Left lung (tissue), 10 donors: ENCODE results near the gene CHSY3. TPM values are rescaled to one million over a fixed set of nuclear protein-coding genes. Genes with fewer than 3 reads are reported as not detected.

Experiments used
- ATAC-seq: fragments of 200-7000 bp; cut with Tn5 transposase; one replicate; pipeline ENCODE4 v1.9.1; 2020; ENCODE audit warnings: moderate library complexity
- DNase-seq, 4 donors: peaks; one replicate each; pipeline ENCODE4 v3.0.0-alpha.2; 2013 to 2020
- H3K27ac ChIP-seq, 2 donors: fragments of 200-600 bp; sonication (generic) in 1 of 2; one replicate each; pipeline versions ENCODE4 v1.5.0 to v1.8.0; 2020 to 2021
- H3K27me3 ChIP-seq, 2 donors: fragments of 200-600 bp; sonication (generic) in 1 of 2; one replicate each; pipeline versions ENCODE4 v1.5.0 to v1.8.0; 2020 to 2021
- H3K36me3 ChIP-seq, 2 donors: fragments of 200-600 bp; sonication (generic) in 1 of 2; one replicate each; pipeline versions ENCODE4 v1.5.0 to v1.8.0; 2020 to 2021
- H3K4me1 ChIP-seq, 2 donors: fragments of 200-600 bp; one replicate each; pipeline ENCODE4 v1.8.0; 2021
- H3K4me3 ChIP-seq, 2 donors: fragments of 200-600 bp; sonication (generic) in 1 of 2; one replicate each; pipeline versions ENCODE4 v1.5.0 to v1.8.0; 2020 to 2021; ENCODE audit warnings: mild to moderate bottlenecking in 1 of 2
- H3K9me3 ChIP-seq, 2 donors: fragments of 200-600 bp; sonication (generic) in 1 of 2; one replicate each; pipeline versions ENCODE4 v1.5.0 to v1.8.0; 2020 to 2021
- intact Hi-C, 2 donors: fragments of 100-400 bp; cut with DNase I; formaldehyde crosslinking; loops; one replicate each; pipeline versions ENCODE4 v1.11.2 to v1.14.2; 2022
- polyA plus RNA-seq, 6 donors: library from polyadenylated mRNA; unstranded; fragments of 120-200 nt; gene quantifications; one replicate each; pipeline ENCODE4 v1.2.1, GENCODE V29; 2013; ENCODE audit not compliant: insufficient read length in 6 of 6
- total RNA-seq, 2 donors: library from RNA; stranded (reverse); fragmentation: NEBNext Ultra II Directional; extraction: Animal tissue kit (Norgen Biotek cat#: 25700); gene quantifications; one replicate each; pipeline ENCODE4 v1.2.1, GENCODE V29; 2021
- TF ChIP-seq, protein P1 (sequence below), 2 donors: fragments of 200-600 bp; sonication (generic) in 1 of 2; IDR thresholded peaks; one replicate each; pipeline versions ENCODE4 v1.5.0 to v1.8.0; 2021; ENCODE audit warnings: antibody characterized with exemption in 2 of 2
- donor health status: DM: no; HTN: yes; CAD: no.
- donor health status: DM: no; HTN: no; CAD: no.

Gene CHSY3
- total and polyA plus RNA-seq, 8 donors: 5.0 to 10.1 (median 6.9) TPM

DNA sequence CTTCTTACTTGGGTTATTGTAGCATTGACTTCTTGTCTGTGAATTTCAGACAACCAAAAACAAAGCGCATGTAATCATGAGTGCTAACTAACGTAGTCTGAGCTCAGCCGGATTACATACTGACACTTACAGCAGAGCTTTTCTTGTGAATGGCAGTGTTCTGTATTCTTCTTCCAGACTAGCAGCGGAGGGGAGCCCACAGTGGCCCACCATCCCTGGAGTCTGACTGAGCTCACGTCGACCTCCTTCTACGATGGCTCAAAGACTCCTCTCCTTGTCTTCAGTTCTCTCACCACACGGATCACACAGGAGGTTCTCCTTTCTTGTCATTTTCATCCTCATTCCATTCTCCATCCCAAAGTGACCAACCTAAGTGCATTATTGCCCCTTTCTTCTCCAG, 211.4 kb downstream of the CHSY3 start:
- TF ChIP-seq, protein P1, sequence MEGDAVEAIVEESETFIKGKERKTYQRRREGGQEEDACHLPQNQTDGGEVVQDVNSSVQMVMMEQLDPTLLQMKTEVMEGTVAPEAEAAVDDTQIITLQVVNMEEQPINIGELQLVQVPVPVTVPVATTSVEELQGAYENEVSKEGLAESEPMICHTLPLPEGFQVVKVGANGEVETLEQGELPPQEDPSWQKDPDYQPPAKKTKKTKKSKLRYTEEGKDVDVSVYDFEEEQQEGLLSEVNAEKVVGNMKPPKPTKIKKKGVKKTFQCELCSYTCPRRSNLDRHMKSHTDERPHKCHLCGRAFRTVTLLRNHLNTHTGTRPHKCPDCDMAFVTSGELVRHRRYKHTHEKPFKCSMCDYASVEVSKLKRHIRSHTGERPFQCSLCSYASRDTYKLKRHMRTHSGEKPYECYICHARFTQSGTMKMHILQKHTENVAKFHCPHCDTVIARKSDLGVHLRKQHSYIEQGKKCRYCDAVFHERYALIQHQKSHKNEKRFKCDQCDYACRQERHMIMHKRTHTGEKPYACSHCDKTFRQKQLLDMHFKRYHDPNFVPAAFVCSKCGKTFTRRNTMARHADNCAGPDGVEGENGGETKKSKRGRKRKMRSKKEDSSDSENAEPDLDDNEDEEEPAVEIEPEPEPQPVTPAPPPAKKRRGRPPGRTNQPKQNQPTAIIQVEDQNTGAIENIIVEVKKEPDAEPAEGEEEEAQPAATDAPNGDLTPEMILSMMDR (IDR thresholded peaks at IDR 0.05): no peak
- intact Hi-C loops: no loop called here
- DNase-seq: no peak
- Histone ChIP-seq H3K36me3 (no peaks in the 10 kb centered on the region), H3K9me3 (no peaks in the 10 kb centered on the region), H3K4me3 (no peak overlapping the region), H3K27ac (no peak overlapping the region), H3K4me1 (no peaks in the 10 kb centered on the region), H3K27me3 (no peaks in the 10 kb centered on the region)
- ATAC-seq: no peak

DNA sequence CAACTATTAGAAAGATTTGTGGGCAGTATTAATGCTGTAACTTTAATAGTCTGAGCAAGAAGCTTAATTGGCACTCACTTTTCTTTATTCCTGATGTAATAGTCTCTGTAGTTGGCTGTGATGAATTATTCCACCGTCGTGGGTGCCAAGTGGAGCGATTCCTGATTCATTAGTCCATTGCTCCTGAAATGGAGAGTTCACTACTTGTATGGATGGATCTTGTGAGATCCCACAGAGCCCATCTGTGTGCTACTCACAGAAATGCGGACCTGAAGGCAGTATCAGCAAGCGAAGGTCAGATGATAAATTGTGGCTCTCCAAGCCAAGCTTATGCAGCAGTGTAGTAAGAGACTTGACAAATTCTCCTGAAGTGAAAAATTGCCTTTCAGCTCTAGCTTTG, 212.2 kb downstream of the CHSY3 start:
- Histone ChIP-seq H3K36me3 (no peaks in the 10 kb centered on the region), H3K4me3 (no peak overlapping the region), H3K4me1 (no peaks in the 10 kb centered on the region), H3K27ac (no peak overlapping the region), H3K27me3 (no peaks in the 10 kb centered on the region), H3K9me3 (no peaks in the 10 kb centered on the region)
- DNase-seq (no peak), ATAC-seq (no peak)
- intact Hi-C loops: no loop called here
- TF ChIP-seq, protein P1 (IDR thresholded peaks at IDR 0.05): no peak

DNA sequence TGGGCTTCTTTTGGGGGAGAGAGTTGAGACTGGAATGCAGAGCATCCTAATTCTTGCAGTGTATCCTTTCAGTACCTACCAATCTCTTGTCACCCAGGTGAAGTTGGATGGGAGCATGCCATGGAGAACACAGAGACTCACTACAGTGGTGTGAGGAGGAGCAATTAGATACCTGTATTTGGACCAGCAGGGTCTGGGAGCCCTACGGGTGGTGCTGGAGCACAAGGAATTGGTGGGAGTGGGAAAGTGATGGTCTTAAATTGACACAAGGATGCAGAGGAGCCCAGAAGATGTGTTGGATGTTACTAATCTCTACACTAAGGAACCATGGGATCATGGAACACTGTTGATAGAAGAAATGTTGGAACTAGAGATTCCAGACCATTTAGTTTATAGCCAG, 212.7 kb downstream of the CHSY3 start:
- H3K4me3 ChIP-seq: no peak overlapping the region
- H3K27me3 ChIP-seq: no peaks in the 10 kb centered on the region
- DNase-seq: no peak
- TF ChIP-seq, protein P1 (IDR thresholded peaks at IDR 0.05): no peak
- no peak for ATAC-seq
- H3K27ac ChIP-seq: no peak overlapping the region
- no peaks in the 10 kb centered on the region for H3K36me3 ChIP-seq
- H3K4me1 ChIP-seq: no peaks in the 10 kb centered on the region
- intact Hi-C loops: no loop called here
- H3K9me3 ChIP-seq: no peaks in the 10 kb centered on the region

DNA sequence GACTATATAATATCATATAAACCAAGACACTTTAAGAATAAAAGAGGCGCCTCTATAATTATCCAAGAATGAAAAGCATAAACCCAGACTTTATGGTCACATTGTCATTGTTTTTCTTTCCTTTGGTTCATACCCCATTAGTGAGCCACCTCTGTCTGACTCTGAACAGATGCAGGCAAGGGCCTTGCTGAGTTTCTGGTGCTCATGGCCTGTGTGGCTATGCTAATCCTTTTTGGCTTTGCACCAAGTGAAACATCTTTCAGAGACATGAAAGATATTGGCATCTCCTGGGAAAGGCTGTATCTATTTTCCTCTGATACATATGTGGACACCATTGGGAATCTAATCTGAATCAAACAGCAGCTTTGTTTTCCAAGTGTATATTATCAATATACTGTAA, 222.5 kb downstream of the CHSY3 start:
- no peak overlapping the region for H3K27ac ChIP-seq
- H3K9me3 ChIP-seq: no peaks in the 10 kb centered on the region
- H3K36me3 ChIP-seq: no peaks in the 10 kb centered on the region
- ATAC-seq (no peak), DNase-seq (no peak)
- TF ChIP-seq, protein P1 (IDR thresholded peaks at IDR 0.05): no peak
- no peaks in the 10 kb centered on the region for H3K4me1 ChIP-seq
- H3K27me3 ChIP-seq: no peaks in the 10 kb centered on the region
- intact Hi-C loops: no loop called here
- H3K4me3 ChIP-seq: no peak overlapping the region

DNA sequence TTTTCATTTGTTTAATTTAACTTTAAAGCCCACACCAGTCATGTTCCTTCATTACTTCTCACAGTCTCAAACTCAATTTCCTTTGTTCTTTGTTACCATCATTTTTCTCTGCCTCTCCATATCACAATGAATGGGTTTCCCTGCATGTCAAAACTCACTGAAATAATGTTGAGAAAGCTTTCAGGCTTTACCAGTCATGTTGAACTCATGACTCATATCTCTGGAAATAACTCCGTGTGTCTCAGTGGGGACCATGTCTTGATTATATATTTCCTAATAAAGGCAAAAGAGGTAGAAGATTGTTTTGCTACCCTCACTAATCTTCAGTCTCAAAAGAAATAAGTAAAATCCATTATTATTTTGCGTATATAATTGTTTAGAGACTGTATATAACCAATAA, 231.2 kb downstream of the CHSY3 start:
- TF ChIP-seq, protein P1 (IDR thresholded peaks at IDR 0.05): no peak
- peak; percentile 33 for ATAC-seq
- intact Hi-C loops: no loop called here

More for the DNA sequence above, 231.2 kb downstream of the CHSY3 start:
- DNase-seq: no peak
- H3K4me3 ChIP-seq: no peak overlapping the region
- no peaks in the 10 kb centered on the region for H3K9me3 ChIP-seq
- no peaks in the 10 kb centered on the region for H3K4me1 ChIP-seq
- H3K27me3 ChIP-seq: no peaks in the 10 kb centered on the region
- H3K27ac ChIP-seq: no peak overlapping the region
- no peaks in the 10 kb centered on the region for H3K36me3 ChIP-seq
